Endothelial cell of umbilical vein (primary cell): ENCODE results near the gene ETHE1.

Experiments
- POLR2A ChIP-seq: IDR thresholded peaks from 2 replicates; pipeline ENCODE4 v1.6.1; 2012; ENCODE audit warnings: low read depth, mild to moderate bottlenecking, control low read depth, low read length
- TF ChIP-seq, protein P1 (sequence below), 2 donors: IDR thresholded peaks; 1 replicate in 1 of 2; 2 replicates in 1 of 2; pipeline ENCODE4 v1.5.1; 2011; ENCODE audit warnings: low read length in 2 of 2, mild to moderate bottlenecking in 2 of 2, moderate library complexity in 2 of 2, control low read depth in 1 of 2, inconsistent platforms in 1 of 2, low read depth in 1 of 2; ENCODE audit not compliant: insufficient read depth in 1 of 2; ENCODE audit errors: extremely low read depth in 1 of 2

DNA sequence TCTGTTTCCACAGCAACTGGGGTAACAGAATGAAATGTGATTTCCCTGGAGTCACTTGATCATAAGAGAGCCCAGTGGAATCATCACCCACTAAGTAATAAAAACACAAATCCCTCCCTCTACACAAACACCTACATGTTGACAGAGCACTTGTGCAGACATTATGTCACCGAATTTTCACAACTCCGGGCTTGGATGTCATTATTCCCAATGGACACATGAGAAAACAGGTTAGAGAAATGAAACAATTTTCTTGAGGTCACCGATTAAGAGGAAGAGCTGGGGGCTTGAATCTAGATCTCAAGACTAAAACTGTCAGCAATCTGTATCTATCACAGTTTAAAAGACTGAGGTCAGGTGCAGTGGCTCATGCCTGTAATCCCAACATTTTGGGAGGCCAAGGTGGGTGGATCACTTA is 45.2 kb upstream of the ETHE1 start:
- TF ChIP-seq, protein P1, sequence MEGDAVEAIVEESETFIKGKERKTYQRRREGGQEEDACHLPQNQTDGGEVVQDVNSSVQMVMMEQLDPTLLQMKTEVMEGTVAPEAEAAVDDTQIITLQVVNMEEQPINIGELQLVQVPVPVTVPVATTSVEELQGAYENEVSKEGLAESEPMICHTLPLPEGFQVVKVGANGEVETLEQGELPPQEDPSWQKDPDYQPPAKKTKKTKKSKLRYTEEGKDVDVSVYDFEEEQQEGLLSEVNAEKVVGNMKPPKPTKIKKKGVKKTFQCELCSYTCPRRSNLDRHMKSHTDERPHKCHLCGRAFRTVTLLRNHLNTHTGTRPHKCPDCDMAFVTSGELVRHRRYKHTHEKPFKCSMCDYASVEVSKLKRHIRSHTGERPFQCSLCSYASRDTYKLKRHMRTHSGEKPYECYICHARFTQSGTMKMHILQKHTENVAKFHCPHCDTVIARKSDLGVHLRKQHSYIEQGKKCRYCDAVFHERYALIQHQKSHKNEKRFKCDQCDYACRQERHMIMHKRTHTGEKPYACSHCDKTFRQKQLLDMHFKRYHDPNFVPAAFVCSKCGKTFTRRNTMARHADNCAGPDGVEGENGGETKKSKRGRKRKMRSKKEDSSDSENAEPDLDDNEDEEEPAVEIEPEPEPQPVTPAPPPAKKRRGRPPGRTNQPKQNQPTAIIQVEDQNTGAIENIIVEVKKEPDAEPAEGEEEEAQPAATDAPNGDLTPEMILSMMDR (IDR thresholded peaks at IDR 0.05; ENCODE audit: extremely low read depth in 1 of 2, insufficient read depth in 1 of 2, low read depth in 1 of 2, low read length in 2 of 2): no peak
- TF ChIP-seq POLR2A: no peak
